ENCODE data around the gene SUPT6H. TPM values are rescaled to one million over a fixed set of nuclear protein-coding genes. Genes with fewer than 3 reads are reported as not detected.
A peak's percentile ranks its signal among the peaks of the same experiment; 100 is the strongest.

Gene SUPT6H
- total and polyA plus RNA-seq, 9 of the 15 experiments (the other 6 are each of a cell fraction or from before 2014, with no cell fraction given) = 1.7 to 77.7 (median 49.2) TPM

DNA sequence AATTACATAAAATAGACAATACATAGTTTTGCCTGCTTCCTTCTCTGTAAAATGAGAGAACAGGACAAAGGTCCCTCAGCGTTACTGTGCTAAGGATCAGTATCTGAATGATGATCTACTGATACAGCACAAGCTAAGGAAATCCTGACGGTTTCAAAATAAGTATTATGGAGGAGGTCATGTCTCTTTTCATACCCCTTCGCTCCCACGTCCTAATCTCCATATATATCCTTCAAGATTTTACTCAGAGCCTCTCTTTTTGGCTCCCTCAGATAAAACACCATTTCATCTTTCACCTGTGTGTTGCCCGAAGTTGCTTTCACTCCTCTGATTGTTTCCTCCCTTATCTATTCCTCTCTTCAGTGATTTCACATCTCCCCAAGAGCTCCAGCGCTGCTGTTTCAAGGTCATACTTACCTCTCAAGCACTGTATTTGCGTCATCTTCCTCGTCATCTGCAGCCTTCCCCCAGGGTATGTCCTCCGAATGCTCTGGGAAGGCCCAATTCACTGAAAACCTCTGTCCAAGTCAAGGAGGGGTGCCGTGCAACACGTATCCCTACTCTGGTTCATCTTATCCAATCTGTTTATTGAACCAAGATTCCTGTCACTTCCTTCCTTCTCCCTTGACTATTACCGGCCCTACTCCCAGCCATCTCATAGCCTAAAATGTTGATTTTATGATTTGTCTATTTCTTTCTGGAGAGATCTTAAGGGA is 15.8 kb upstream of the SUPT6H start (continued):
- TF ChIP-seq ZNF175 (CRISPR knock-in tag; IDR thresholded peaks at IDR 0.05; ENCODE audit: low read depth) (peak; percentile 92), HIVEP1 (CRISPR knock-in tag; IDR thresholded peaks at IDR 0.05) (0 out of 2 replicates have a peak, but pooled peaks have one; percentile 32), BACH1 (tag; IDR thresholded peaks at IDR 0.05) (peak; percentile 88; the same call in 1 of the 2 replicates), ZNF143 (CRISPR knock-in tag; IDR thresholded peaks at IDR 0.05) (no peak), POLR2G (IDR thresholded peaks at IDR 0.05; ENCODE audit: low read depth, low read length) (no peak), GABPB1 (CRISPR knock-in tag; IDR thresholded peaks at IDR 0.05) (no peak), JUND (IDR thresholded peaks at IDR 0.05; ENCODE audit: borderline replicate concordance, low read depth, low read length) (peak; percentile 67), JUND (tag; IDR thresholded peaks at IDR 0.05; ENCODE audit: borderline replicate concordance, low read depth, low read length) (peak; percentile 5; the same call in 1 of the 3 replicates), ZNF212 (CRISPR knock-in tag; IDR thresholded peaks at IDR 0.05) (peak; percentile 60; the same call in 1 of the 2 replicates)
- TF ChIP-seq, protein P1, sequence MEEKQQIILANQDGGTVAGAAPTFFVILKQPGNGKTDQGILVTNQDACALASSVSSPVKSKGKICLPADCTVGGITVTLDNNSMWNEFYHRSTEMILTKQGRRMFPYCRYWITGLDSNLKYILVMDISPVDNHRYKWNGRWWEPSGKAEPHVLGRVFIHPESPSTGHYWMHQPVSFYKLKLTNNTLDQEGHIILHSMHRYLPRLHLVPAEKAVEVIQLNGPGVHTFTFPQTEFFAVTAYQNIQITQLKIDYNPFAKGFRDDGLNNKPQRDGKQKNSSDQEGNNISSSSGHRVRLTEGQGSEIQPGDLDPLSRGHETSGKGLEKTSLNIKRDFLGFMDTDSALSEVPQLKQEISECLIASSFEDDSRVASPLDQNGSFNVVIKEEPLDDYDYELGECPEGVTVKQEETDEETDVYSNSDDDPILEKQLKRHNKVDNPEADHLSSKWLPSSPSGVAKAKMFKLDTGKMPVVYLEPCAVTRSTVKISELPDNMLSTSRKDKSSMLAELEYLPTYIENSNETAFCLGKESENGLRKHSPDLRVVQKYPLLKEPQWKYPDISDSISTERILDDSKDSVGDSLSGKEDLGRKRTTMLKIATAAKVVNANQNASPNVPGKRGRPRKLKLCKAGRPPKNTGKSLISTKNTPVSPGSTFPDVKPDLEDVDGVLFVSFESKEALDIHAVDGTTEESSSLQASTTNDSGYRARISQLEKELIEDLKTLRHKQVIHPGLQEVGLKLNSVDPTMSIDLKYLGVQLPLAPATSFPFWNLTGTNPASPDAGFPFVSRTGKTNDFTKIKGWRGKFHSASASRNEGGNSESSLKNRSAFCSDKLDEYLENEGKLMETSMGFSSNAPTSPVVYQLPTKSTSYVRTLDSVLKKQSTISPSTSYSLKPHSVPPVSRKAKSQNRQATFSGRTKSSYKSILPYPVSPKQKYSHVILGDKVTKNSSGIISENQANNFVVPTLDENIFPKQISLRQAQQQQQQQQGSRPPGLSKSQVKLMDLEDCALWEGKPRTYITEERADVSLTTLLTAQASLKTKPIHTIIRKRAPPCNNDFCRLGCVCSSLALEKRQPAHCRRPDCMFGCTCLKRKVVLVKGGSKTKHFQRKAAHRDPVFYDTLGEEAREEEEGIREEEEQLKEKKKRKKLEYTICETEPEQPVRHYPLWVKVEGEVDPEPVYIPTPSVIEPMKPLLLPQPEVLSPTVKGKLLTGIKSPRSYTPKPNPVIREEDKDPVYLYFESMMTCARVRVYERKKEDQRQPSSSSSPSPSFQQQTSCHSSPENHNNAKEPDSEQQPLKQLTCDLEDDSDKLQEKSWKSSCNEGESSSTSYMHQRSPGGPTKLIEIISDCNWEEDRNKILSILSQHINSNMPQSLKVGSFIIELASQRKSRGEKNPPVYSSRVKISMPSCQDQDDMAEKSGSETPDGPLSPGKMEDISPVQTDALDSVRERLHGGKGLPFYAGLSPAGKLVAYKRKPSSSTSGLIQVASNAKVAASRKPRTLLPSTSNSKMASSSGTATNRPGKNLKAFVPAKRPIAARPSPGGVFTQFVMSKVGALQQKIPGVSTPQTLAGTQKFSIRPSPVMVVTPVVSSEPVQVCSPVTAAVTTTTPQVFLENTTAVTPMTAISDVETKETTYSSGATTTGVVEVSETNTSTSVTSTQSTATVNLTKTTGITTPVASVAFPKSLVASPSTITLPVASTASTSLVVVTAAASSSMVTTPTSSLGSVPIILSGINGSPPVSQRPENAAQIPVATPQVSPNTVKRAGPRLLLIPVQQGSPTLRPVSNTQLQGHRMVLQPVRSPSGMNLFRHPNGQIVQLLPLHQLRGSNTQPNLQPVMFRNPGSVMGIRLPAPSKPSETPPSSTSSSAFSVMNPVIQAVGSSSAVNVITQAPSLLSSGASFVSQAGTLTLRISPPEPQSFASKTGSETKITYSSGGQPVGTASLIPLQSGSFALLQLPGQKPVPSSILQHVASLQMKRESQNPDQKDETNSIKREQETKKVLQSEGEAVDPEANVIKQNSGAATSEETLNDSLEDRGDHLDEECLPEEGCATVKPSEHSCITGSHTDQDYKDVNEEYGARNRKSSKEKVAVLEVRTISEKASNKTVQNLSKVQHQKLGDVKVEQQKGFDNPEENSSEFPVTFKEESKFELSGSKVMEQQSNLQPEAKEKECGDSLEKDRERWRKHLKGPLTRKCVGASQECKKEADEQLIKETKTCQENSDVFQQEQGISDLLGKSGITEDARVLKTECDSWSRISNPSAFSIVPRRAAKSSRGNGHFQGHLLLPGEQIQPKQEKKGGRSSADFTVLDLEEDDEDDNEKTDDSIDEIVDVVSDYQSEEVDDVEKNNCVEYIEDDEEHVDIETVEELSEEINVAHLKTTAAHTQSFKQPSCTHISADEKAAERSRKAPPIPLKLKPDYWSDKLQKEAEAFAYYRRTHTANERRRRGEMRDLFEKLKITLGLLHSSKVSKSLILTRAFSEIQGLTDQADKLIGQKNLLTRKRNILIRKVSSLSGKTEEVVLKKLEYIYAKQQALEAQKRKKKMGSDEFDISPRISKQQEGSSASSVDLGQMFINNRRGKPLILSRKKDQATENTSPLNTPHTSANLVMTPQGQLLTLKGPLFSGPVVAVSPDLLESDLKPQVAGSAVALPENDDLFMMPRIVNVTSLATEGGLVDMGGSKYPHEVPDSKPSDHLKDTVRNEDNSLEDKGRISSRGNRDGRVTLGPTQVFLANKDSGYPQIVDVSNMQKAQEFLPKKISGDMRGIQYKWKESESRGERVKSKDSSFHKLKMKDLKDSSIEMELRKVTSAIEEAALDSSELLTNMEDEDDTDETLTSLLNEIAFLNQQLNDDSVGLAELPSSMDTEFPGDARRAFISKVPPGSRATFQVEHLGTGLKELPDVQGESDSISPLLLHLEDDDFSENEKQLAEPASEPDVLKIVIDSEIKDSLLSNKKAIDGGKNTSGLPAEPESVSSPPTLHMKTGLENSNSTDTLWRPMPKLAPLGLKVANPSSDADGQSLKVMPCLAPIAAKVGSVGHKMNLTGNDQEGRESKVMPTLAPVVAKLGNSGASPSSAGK (IDR thresholded peaks at IDR 0.05) = 0 out of 2 replicates have a peak, but pooled peaks have one; percentile 12
- TF ChIP-seq, protein P2, sequence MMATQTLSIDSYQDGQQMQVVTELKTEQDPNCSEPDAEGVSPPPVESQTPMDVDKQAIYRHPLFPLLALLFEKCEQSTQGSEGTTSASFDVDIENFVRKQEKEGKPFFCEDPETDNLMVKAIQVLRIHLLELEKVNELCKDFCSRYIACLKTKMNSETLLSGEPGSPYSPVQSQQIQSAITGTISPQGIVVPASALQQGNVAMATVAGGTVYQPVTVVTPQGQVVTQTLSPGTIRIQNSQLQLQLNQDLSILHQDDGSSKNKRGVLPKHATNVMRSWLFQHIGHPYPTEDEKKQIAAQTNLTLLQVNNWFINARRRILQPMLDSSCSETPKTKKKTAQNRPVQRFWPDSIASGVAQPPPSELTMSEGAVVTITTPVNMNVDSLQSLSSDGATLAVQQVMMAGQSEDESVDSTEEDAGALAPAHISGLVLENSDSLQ (IDR thresholded peaks at IDR 0.05) = 0 out of 2 replicates have a peak, but pooled peaks have one; percentile 6
- TF ChIP-seq, protein P3, sequence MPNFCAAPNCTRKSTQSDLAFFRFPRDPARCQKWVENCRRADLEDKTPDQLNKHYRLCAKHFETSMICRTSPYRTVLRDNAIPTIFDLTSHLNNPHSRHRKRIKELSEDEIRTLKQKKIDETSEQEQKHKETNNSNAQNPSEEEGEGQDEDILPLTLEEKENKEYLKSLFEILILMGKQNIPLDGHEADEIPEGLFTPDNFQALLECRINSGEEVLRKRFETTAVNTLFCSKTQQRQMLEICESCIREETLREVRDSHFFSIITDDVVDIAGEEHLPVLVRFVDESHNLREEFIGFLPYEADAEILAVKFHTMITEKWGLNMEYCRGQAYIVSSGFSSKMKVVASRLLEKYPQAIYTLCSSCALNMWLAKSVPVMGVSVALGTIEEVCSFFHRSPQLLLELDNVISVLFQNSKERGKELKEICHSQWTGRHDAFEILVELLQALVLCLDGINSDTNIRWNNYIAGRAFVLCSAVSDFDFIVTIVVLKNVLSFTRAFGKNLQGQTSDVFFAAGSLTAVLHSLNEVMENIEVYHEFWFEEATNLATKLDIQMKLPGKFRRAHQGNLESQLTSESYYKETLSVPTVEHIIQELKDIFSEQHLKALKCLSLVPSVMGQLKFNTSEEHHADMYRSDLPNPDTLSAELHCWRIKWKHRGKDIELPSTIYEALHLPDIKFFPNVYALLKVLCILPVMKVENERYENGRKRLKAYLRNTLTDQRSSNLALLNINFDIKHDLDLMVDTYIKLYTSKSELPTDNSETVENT (CRISPR knock-in tag; IDR thresholded peaks at IDR 0.05) = no peak

Data from K562 (cell line).